Naive B cell (primary cell): ENCODE data around the gene CLIC2. TPM values are rescaled to one million over a fixed set of nuclear protein-coding genes. Genes with fewer than 3 reads are reported as not detected.

ENCODE experiments used
- ATAC-seq, 2 donors: fragments of 150-1000 bp; cut with Tn5 transposase; 2 replicates each; pipeline ENCODE4 v1.10.0; 2021; ENCODE audit warnings: low read depth in 2 of 2, mild to moderate bottlenecking in 2 of 2, moderate library complexity in 2 of 2
- DNase-seq: peaks from one replicate; pipeline ENCODE4 v3.0.0; 2022
- H3K27ac Mint-ChIP-seq, 6 donors: one replicate each; pipeline ENCODE4 v1.8.0; 2020 to 2022; ENCODE audit warnings: mild to moderate bottlenecking in 6 of 6, mixed read lengths in 6 of 6, moderate library complexity in 5 of 6, inconsistent platforms in 2 of 6
- H3K27me3 Mint-ChIP-seq, 3 donors: one replicate each; pipeline ENCODE4 v1.8.0; 2021 to 2022; ENCODE audit warnings: mixed read lengths in 3 of 3, mild to moderate bottlenecking in 1 of 3
- H3K36me3 Mint-ChIP-seq, 2 donors: one replicate each; pipeline ENCODE4 v1.8.0; 2020 to 2022; ENCODE audit warnings: mixed read lengths in 2 of 2, inconsistent platforms in 1 of 2, mild to moderate bottlenecking in 1 of 2
- H3K4me1 Mint-ChIP-seq, 3 donors: one replicate each; pipeline ENCODE4 v1.8.0; 2020 to 2022; ENCODE audit warnings: mixed read lengths in 3 of 3, inconsistent platforms in 1 of 3, mild to moderate bottlenecking in 1 of 3, moderate library complexity in 1 of 3
- H3K4me3 Mint-ChIP-seq, 8 donors: one replicate each; pipeline ENCODE4 v1.8.0; 2020 to 2022; ENCODE audit warnings: mild to moderate bottlenecking in 8 of 8, mixed read lengths in 8 of 8, moderate library complexity in 8 of 8, inconsistent platforms in 2 of 8
- H3K9me3 Mint-ChIP-seq, 7 donors: one replicate each; pipeline ENCODE4 v1.8.0; 2020 to 2022; ENCODE audit warnings: mixed read lengths in 7 of 7, mild to moderate bottlenecking in 5 of 7, inconsistent platforms in 2 of 7, moderate library complexity in 1 of 7
- polyA plus RNA-seq, 6 donors: library from polyadenylated mRNA; unstranded; fragments of 300-500 nt; fragmentation: Illumina TruSeq; gene quantifications; one replicate each; pipeline ENCODE4 v1.2.3, GENCODE V29; 2021; ENCODE audit warnings: low read depth in 6 of 6

The CLIC2 gene
- polyA plus RNA-seq, 6 donors from 2014 or later, result 0.41 to 0.44 TPM; not detected in 4

- Mint-ChIP-seq H3K36me3 (peaks cover 8 to 9% of the 10 kb centered on the region in 2 donors), H3K27me3 (no peaks in the 10 kb centered on the region), H3K27ac (peak overlapping the region in 1 of 6 donors; percentile 60), H3K4me1 (no peaks in the 10 kb centered on the region), H3K4me3 (no peak overlapping the region), H3K9me3 (peaks cover 0 to 1% (median 0%) of the 10 kb centered on the region in 7 donors)
- DNase-seq, result no peak
- ATAC-seq, result no peak
These were observed 92.1 kb downstream of the CLIC2 start for GRCh38 chrX:155242300-155242699.

DNA sequence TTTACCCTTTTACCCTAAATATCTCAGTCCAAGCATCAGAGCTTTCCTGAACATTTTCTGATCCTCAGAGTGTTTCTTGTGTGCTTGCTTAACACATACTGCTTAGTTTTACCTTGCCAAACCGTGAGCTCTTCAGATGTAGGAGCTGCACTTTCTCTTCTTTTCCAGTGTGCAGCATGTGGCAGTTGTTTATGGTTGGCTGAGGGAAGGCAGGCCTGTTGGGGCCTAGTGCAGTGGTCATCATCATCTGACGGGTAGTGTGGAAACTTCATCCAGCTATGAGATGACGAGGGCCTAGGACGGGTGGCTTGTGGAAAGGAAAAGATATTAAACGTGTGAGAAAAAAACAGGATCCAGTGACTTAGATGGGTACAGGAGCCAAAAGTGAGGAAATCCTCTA, 96.7 kb downstream of the CLIC2 start:
- peaks cover 12 to 14% of the 10 kb centered on the region in 2 donors for H3K36me3 Mint-ChIP-seq
- no peaks in the 10 kb centered on the region for H3K4me1 Mint-ChIP-seq
- no peak for ATAC-seq
- H3K27ac Mint-ChIP-seq, result peak overlapping the region in 1 of 6 donors; percentile 92
- H3K27me3 Mint-ChIP-seq, result no peaks in the 10 kb centered on the region
- no peak overlapping the region for H3K4me3 Mint-ChIP-seq
- no peak for DNase-seq
- H3K9me3 Mint-ChIP-seq, result no peaks in the 10 kb centered on the region

GRCh38 chrX:155235891-155236290, 98.5 kb downstream of the CLIC2 start:
- DNase-seq (no peak), ATAC-seq (no peak)
- no peaks in the 10 kb centered on the region for H3K9me3 Mint-ChIP-seq
- H3K4me1 Mint-ChIP-seq, result peaks cover 0 to 5% (median 0%) of the 10 kb centered on the region in 3 donors
- no peak overlapping the region for H3K27ac Mint-ChIP-seq
- no peak overlapping the region for H3K4me3 Mint-ChIP-seq
- H3K36me3 Mint-ChIP-seq, result peaks cover 12 to 19% of the 10 kb centered on the region in 2 donors
- H3K27me3 Mint-ChIP-seq, result no peaks in the 10 kb centered on the region

- no peak overlapping the region for H3K4me3 Mint-ChIP-seq
- peaks cover 0 to 15% of the 10 kb centered on the region in 2 donors for H3K36me3 Mint-ChIP-seq
- H3K9me3 Mint-ChIP-seq, result no peaks in the 10 kb centered on the region
- H3K27ac Mint-ChIP-seq, result peak overlapping the region in 2 of 6 donors; percentile 55 to 89
- peaks cover 0 to 7% (median 0%) of the 10 kb centered on the region in 3 donors for H3K4me1 Mint-ChIP-seq
- DNase-seq (no peak), ATAC-seq (no peak)
- no peaks in the 10 kb centered on the region for H3K27me3 Mint-ChIP-seq
These were observed 103.3 kb downstream of the CLIC2 start for GRCh38 chrX:155231163-155231562.

Other genes starting within 250 kb of the CLIC2 start
- gene VBP1, start 118.2 kb downstream of the CLIC2 start, polyA plus RNA-seq, result 10 to 100 TPM; 67.8 to 84.4 (median 73.8) TPM
- 1 to 10 TPM; 1.9 to 6.4 (median 5.3) TPM for gene RAB39B, start 70.1 kb downstream of the CLIC2 start, polyA plus RNA-seq
- gene F8A2, start 47.5 kb upstream of the CLIC2 start, polyA plus RNA-seq, result not detected
- 10 to 100 TPM in 2 of 6 donors, 1 to 10 TPM in 3, under 1 TPM in 1; 0.32 to 34.5 (median 4.2) TPM for gene F8A3, start 124.0 kb upstream of the CLIC2 start, polyA plus RNA-seq